ENCODE data around the gene REPS2. TPM values are rescaled to one million over a fixed set of nuclear protein-coding genes. Genes with fewer than 3 reads are reported as not detected.

Gene REPS2
- total RNA-seq, 6 donors from 2014 or later = 17.0 to 47.0 (median 29.4) TPM

DNA sequence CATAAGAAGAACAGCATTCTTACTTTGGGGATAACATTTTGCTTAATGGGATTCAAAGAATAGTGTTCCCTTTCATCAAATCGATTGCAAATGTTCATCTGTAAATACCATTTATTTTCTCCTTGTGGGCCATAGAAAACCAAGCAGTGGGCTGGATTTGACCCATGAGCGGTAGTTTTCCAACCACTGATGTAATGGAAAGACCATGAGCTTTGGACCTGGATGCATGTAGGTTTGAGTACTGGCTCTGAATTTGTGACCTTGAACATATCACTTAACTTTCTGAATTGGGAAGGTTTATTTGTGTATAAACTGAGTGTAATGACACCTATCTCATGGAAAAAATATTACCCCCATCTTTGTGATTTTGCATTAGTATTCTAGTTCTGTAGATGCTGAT, 54.3 kb downstream of the REPS2 start:
- 75 to 90% methylated on average over 2 of the region's 2 CpGs for WGBS, 2 donors
- DNase-seq (no peak), ATAC-seq (ENCODE audit: low FRiP score in 2 of 2) (no peak)
- H3K4me3 ChIP-seq = no peak overlapping the region
- no peaks in the 10 kb centered on the region for H3K4me1 ChIP-seq
- no peak for TF ChIP-seq POLR2AphosphoS5 (IDR thresholded peaks at IDR 0.05)
- TF ChIP-seq, protein P1, sequence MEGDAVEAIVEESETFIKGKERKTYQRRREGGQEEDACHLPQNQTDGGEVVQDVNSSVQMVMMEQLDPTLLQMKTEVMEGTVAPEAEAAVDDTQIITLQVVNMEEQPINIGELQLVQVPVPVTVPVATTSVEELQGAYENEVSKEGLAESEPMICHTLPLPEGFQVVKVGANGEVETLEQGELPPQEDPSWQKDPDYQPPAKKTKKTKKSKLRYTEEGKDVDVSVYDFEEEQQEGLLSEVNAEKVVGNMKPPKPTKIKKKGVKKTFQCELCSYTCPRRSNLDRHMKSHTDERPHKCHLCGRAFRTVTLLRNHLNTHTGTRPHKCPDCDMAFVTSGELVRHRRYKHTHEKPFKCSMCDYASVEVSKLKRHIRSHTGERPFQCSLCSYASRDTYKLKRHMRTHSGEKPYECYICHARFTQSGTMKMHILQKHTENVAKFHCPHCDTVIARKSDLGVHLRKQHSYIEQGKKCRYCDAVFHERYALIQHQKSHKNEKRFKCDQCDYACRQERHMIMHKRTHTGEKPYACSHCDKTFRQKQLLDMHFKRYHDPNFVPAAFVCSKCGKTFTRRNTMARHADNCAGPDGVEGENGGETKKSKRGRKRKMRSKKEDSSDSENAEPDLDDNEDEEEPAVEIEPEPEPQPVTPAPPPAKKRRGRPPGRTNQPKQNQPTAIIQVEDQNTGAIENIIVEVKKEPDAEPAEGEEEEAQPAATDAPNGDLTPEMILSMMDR (IDR thresholded peaks at IDR 0.05) = no peak
- no peak for TF ChIP-seq EP300 (IDR thresholded peaks at IDR 0.05)
- TF ChIP-seq POLR2A (IDR thresholded peaks at IDR 0.05) = no peak
- no peaks in the 10 kb centered on the region for H3K9me3 ChIP-seq
- H3K36me3 ChIP-seq = no peaks in the 10 kb centered on the region
- no peak overlapping the region for H3K27ac ChIP-seq
- no peaks in the 10 kb centered on the region for H3K27me3 ChIP-seq

DNA sequence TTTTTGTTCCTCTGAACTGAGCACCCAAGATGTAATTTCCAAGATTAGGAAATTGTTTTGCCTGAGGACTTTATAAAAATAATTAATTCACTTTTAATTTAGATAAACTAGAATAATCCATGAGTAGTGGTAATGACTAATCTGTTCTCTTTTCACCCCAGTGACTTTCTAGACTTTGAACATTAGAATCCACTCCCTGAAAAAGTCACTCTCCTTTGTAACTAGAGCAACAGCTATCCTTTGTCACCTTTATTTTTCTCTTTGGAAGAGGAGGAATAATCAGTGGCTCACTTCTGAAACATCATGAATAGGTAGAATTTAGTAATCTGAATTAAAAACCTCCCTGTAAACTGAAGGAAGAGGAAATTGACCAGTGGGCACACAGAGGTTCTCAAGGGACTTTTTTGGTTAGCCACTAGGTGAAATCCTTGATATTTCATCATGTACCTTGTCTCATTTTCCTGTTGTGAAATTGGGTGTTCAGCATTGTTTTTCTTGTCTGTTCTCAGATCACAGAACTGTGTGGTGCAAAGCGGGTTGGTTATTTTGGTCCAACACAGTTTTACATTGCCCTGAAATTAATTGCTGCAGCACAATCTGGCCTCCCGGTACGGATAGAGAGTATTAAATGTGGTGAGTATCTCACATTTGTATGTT, 59.4 kb downstream of the REPS2 start:
- 85 to 90% methylated on average over 3 of the region's 3 CpGs for WGBS, 2 donors
- peak overlapping the region in 1 of 4 donors; percentile 51 for H3K27ac ChIP-seq
- no peaks in the 10 kb centered on the region for H3K27me3 ChIP-seq
- no peak for ATAC-seq (ENCODE audit: low FRiP score in 2 of 2)
- no peaks in the 10 kb centered on the region for H3K9me3 ChIP-seq
- H3K36me3 ChIP-seq = no peaks in the 10 kb centered on the region
- no peak overlapping the region for H3K4me3 ChIP-seq
- TF ChIP-seq POLR2A (IDR thresholded peaks at IDR 0.05) (no peak), EP300 (IDR thresholded peaks at IDR 0.05) (no peak), POLR2AphosphoS5 (IDR thresholded peaks at IDR 0.05) (no peak)
- TF ChIP-seq, protein P1 (IDR thresholded peaks at IDR 0.05) = no peak
- no peaks in the 10 kb centered on the region for H3K4me1 ChIP-seq
- no peak for DNase-seq

DNA sequence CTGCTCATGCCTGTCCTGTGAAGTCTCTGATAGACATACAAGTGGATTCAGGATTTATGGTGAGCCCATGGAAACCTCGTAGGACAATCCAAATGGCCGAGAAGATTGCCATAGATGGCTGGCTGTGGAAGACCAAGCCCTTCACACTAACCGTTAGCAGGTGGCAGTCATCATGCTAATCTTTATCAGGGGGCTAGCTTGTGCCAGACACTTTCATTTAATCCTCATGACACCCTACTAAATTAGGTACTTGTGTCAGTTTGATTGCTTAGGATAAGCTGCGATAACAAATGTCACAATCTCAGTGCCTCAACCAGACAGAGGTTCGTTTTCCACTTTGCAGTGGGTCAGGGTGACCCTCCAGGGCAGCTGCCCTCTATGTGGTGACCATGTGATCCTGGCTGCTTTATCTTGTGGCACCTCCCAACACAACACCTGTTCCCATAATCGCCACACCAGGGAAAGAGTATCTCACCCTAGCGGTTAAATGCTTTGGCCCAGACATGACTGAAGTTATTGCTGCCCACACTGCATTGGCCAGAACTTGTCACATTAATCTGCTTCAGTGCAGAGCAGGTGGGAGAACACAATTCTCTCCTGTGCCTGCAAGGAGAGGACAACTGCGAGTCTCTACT, 60.8 kb downstream of the REPS2 start:
- H3K36me3 ChIP-seq = no peaks in the 10 kb centered on the region
- H3K27me3 ChIP-seq = no peaks in the 10 kb centered on the region
- no peak overlapping the region for H3K4me3 ChIP-seq
- TF ChIP-seq, protein P1 (IDR thresholded peaks at IDR 0.05) = peak in 1 of 6 experiments; percentile 14
- no peak for TF ChIP-seq EP300 (IDR thresholded peaks at IDR 0.05)
- no peaks in the 10 kb centered on the region for H3K9me3 ChIP-seq
- no peak overlapping the region for H3K27ac ChIP-seq
- ATAC-seq (ENCODE audit: low FRiP score in 2 of 2) (no peak), DNase-seq (peak in 1 of 2 donors; percentile 28)
- H3K4me1 ChIP-seq = no peaks in the 10 kb centered on the region
- WGBS, 2 donors = 55 to 57% methylated on average over 2 to 6 of the region's 8 CpGs

DNA sequence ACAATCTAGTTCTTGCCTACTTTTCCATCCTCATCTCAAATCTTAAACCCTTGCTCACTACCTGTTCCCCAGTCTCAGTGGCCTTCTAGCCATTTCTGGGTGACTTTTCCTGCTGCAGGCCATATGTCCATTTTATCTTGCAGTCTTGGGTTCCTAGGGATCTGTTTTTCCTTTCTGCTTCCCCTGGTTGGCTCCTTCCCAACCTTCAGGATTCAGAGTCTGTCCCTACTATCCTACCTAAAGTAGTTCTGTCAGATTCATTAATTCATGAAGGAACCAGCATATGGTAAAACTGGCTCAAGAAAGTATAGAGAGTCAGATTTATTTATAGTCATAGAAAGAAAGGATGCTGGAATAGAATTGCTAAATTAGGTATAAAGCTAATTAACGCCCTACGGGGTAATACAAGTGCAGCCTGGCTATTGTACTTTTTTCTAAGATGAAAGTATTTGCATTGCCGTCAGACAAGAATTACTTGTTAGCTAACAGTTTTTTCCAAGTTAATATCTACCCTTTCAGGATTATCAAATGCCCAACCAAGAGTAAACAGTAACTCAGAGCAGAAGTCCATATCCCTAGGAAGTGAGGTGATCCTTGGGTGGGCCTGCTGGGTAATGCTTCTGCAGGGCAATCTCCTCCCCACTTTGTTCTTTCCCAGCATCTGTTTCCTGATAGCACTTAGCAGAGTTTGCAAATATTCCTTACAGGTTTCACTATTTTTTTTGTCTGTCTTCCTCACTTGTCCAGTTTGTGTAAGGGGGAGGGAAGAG, 63.6 kb downstream of the REPS2 start:
- no peak for DNase-seq
- no peaks in the 10 kb centered on the region for H3K9me3 ChIP-seq
- no peak for ATAC-seq (ENCODE audit: low FRiP score in 2 of 2)
- H3K27me3 ChIP-seq = no peaks in the 10 kb centered on the region
- H3K4me1 ChIP-seq = no peaks in the 10 kb centered on the region
- H3K36me3 ChIP-seq = no peaks in the 10 kb centered on the region
- 60 to 79% methylated on average over 3 of the region's 3 CpGs for WGBS, 2 donors
- H3K27ac ChIP-seq = no peak overlapping the region
- H3K4me3 ChIP-seq = no peak overlapping the region
- TF ChIP-seq POLR2AphosphoS5 (IDR thresholded peaks at IDR 0.05) = no peak
- TF ChIP-seq, protein P1 (IDR thresholded peaks at IDR 0.05) = no peak
- no peak for TF ChIP-seq EP300 (IDR thresholded peaks at IDR 0.05)
- TF ChIP-seq POLR2A (IDR thresholded peaks at IDR 0.05) = no peak

Measured in upper lobe of left lung (tissue), 6 donors.